NCI-H524 (cell line): ENCODE measurements around the gene RGS21.
A peak's percentile ranks its signal among the peaks of the same experiment; 100 is the strongest.
"Not testable (repeated sequence)": the region's sequence is repeated elsewhere in the genome, so short reads cannot be mapped to it uniquely, and the experiment has no call there.

Experiments used
- DNase-seq, 2 experiments: peaks; one replicate each; lab custom pipeline; 2025; lab: John Stamatoyannopoulos, UW

Gene RGS21

DNA sequence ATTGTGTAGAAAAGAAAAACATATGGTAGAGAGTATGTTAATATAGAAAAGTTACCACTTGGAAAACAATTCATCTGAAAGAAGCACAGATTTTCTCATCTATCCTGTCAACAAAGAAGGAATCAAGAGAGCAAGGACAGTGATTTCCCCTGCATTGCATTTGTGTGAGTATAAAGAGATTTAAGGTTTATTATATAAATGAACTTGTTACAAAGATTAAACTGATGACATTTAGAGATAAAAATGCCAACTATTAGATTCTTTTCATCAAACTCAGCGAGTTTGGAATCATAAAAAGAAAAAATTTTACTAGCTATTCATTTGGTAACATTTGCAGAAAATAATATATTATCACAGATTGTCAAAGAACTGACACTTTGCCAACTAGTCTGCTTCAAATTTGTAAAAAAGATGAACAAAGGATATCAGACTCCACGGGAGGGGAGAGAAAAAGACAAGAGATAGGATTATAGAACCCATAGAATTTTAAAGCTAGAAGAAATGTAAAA is at the start of gene RGS21:
RGS21 (plus strand) TSS at position 51 of the 509 bp plus-strand sequence. CDS start 26,045 bp downstream, outside the sequence.
- DNase-seq, result no peak

DNA sequence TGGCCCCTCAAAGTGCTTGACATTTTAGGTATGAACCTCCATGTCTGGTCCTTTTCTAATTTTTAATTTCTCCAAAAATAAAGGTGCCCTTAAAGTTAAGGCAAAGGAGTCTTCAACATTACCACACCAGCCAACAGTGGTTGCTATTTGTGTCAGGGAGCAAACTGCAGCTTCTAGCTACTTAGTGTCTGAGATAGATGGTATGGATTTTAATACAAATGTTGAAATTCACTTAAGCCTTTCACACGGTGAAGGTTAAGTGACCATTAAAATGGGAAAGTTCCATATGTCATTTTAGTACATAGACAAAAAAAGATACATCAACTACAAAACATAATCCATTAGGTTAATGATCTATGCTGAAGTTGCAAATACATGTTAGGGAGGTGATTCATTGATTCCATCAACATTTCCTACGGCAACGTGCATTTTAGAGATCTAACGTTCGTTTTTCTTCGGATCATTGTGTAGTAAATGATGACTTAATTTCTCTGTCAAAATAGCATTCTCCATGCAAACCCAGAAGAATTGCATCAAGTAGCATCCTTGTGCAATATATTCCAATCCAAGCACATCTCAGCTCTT is 48.2 kb upstream of the RGS21 start:
- DNase-seq, result no peak

DNA sequence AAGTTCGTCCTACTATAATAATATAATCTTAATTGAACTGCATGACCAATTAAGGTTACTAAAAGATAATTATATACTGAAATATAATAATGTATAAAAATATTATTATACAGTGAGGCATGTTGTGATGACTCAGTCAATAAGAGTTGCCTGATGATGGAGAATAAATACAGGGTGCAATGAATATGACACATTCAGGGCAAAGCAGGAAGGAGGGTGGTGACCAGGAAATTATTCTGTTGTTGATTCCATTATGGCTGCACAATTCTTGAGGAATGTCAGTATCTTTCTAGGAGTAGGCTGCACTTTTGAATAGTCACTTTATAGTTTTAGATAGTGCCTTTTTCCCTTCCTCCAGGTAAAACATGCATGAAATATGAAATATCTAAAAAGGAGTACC is 46.4 kb upstream of the RGS21 start:
- DNase-seq, result no peak

DNA sequence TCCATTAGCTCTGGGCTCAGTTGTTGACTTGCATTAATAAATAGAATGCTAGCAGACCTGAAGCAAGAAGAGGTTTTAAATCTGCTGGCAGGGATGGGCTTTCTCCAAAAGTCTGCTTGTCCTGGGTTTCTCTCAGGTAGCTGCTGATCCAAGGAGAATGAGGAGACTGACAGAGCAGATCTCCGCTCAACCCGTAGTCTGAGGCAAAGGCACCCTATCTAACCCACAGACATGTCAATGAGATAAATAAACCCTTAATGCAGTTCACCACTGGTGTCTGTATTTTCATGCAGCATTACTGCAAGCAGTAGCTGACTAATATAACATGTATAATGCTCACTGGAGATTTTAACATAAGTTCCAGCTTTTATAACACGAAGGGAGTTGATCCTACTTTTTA is 44.1 kb upstream of the RGS21 start:
- DNase-seq, result no peak

DNA sequence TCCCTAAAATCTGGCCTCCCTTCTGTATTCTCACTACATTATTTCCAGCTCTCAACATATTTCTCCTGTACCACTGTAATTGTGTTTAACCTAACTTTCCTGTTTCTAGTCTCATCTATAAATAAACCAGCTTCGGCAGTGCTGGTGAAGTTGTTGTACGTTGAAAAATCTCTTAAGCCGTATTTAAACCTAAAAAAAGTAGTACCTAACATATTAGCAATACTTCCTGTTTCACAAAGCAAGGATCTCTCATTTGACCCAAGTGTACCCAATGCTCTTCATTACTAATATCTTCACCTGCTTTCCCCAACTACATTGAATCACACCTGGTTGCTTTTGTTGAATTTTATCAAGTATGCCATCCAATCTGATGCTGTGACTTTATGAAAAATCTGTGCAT is 42.2 kb upstream of the RGS21 start:
- DNase-seq, result no peak

- no peak for DNase-seq
Measured at GRCh38 chr1:192277635-192278034, 39.2 kb upstream of the RGS21 start.

DNA sequence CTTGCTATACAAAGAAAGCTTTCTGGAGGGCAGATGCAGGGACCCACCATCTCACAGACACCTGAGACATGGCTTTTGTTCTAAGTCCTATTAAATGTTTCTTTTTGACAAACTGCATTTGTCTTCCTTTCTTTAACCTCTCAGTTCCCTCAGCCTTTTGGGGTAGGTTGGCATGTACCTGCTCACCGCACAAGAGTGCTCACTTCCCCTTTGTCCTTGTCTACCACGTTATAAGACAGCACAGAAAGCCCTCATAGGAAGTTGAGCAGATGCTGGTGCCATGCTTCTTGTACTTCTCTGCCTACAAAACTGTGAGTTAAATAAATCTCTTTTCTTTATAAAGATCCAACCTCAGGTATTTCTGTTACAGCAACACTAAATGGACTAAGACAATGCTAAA is 31.9 kb upstream of the RGS21 start:
- no peak for DNase-seq

DNA sequence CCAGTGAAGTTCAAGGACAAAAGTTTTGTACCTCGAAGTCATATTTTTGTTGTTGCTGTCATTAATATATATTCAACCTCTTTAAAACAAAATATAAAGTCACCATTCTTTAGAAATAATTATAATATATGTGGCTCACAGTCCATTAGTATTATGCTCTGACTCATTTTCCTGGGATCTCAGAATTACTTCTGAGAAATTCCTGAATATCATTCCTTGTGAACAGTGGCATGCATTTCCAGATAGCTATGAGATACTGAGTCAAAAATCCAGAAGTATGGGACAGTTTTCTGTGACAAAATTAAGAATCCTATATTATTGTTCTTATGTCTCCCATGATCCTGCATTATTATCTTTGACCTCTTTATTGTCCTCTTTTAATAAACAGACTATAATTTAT is 13.8 kb upstream of the RGS21 start:
- DNase-seq, result no peak

- not testable (repeated sequence) for DNase-seq
Measured at GRCh38 chr1:192308314-192308713, 8.5 kb upstream of the RGS21 start.

DNA sequence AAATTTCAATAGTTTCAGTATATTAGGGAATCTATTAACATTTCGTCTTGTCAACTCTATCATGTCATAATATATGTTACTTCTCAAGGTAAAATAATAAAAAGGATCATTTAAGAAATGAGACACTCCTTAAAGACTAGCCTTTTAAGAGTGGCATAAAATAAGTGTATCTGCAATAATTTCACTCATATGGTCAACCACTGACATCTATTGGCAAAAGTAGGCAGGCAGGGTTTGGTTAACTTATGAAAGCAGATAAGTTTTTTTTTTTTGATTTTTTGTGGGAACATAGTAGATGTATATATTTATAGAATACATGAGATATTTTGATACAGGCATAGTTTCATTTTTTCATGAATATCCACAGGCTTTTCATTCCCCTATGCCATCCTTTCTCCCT is 5.5 kb upstream of the RGS21 start:
- peak; percentile 6 to 44 for DNase-seq

DNA sequence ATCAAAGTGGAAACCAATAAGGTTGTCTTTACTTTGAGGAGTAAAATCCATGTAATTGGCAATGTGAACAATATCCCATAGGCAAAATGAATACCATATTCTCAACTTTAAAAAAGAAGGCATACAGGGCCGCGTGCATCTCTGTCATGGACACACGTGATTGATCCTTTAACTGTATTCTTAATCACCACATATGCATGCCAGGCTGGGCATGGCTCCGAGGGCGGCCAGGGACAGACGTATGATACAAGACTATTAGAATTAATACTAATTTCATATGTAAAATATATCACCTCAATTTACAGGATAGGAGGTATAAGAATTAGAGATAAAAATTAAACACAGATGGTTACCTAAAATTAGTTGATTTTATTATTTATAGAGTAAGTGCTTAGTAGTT is 11.2 kb downstream of the RGS21 start:
- no peak for DNase-seq

GRCh38 chr1:192342842-192343241 is 26.1 kb downstream of the RGS21 start:
- DNase-seq, result peak in 1 of 2 experiments; percentile 32

- DNase-seq, result peak; percentile 77 to 93
Measured at GRCh38 chr1:192343344-192343743, 26.6 kb downstream of the RGS21 start.

DNA sequence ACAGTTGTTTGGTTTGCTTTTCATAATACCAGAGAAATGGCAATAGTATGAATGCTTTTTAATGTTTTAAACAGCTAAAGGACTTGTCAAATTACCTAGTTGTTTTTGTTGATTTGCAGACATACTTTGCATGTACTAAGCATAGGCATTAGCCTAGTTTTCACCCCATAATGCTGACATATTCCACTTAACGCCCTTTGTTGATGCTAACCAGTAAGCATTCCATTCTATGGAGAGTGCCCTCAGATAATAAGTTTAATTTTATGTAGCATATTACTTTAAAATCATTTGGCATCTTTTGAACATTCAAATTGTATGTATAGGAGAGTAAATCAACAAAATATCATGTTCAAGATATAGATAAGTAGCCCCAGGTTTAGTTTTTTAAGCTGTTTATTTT is 32.5 kb downstream of the RGS21 start:
- no peak for DNase-seq

GRCh38 chr1:192350356-192350755 is 33.6 kb downstream of the RGS21 start:
- DNase-seq, result peak in 1 of 2 experiments; percentile 32

DNA sequence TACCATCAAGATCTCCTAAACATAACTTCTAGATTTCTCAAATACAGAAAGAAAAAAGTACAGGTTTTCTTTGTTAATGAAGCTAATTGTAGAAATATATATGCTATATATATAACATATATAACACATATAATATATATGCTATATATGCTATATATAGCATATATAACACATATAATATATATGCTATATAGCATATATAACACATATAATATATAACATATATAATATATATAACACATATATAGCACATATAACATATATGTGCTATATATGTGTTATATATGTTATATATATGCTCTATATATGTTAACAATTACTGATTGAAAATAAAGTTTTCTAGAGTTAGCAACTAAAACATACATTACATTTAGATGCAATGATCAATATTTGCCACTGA is 34.8 kb downstream of the RGS21 start:
- DNase-seq, result no peak

- DNase-seq, result no peak
Measured at GRCh38 chr1:192357924-192358323, 41.1 kb downstream of the RGS21 start.

GRCh38 chr1:192358402-192358801 is 41.6 kb downstream of the RGS21 start:
- DNase-seq, result no peak

- no peak for DNase-seq
Measured at GRCh38 chr1:192358822-192359221, 42.0 kb downstream of the RGS21 start.

- DNase-seq, result no peak
Measured at GRCh38 chr1:192363177-192363576, 46.4 kb downstream of the RGS21 start.

DNA sequence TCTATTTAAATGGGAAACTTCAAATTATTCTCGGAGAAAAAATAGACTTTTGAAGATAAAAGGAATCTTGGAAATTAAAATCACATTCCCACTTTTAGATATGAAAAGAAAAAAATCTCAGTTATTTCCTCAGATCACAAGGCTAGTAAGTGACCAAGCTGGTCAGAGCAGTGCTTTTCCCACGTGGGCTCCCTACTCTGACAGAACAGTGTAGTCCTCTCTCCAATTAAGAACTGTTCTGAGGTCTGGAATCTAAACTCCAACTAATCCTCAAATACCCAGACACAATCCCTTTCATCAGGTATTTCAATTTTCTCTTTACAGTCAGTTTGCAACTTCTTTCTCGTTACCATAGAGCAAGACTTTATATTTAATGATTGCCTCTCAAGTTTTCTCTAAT is 50.6 kb downstream of the RGS21 start:
- DNase-seq, result no peak

- no peak for DNase-seq
Measured at GRCh38 chr1:192375306-192375705, 58.5 kb downstream of the RGS21 start.

DNA sequence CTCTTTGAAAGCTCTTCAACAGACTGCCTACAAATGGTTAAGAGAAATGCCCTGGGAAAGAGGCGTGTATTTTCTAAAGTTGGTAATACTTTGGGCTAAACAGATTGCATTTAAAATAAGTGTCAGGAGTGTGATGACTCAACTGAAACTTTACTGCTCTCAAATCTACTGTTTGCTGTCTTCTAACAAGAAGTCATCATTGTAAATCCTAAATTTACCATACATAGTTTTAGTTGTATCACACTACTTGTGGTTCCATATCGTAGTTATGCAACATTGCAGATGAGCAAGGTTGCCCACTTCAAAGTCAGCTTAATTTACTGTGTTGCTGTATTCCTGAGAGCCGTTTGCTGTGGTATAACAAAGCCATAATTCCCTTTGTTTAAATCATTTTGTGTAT is 59.6 kb downstream of the RGS21 start:
- no peak for DNase-seq

DNA sequence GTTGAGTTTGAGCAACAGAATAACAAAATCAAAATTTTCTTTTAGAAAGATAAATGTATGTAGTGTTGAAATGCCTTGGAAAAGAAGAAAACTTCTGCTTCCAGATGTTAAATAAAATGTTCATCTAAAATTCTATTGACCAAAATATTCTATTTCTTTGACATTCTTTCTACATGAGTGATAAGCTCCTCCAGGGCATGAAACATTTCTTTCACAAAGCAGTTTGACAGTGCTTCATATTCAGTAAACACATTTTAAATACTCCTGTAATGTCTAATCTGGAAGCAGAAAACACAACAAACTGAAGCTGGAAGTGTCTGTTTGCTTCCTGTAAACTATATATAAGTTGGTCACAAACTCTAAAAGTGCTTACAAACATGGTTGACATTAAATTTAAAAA is 61.5 kb downstream of the RGS21 start:
- no peak for DNase-seq
